GM12878 (cell line): ENCODE measurements around the gene NOTCH3. TPM values are rescaled to one million over a fixed set of nuclear protein-coding genes. Genes with fewer than 3 reads are reported as not detected.

Experiments
- ATAC-seq: fragments of 200-7000 bp; cut with Tn5 transposase; 3 replicates; pipeline ENCODE4 v1.9.1; 2020; ENCODE audit warnings: mild to moderate bottlenecking, moderate library complexity
- BruUV-seq: library from RNA; stranded (reverse); fragments of 400-500 nt; replicated peaks from 2 replicates; lab custom pipeline; 2021; lab: Mats Ljungman, UMichigan
- CTCF ChIA-PET: fragments of 300-600 bp; sonication (Branson Sonifier 250); formaldehyde crosslinking; extraction: SDS; loops from one replicate; lab custom pipeline; 2021; ENCODE audit warnings: inconsistent platforms; lab: Yijun Ruan, JAX
- POLR2A ChIA-PET: fragments of 350-600 bp; formaldehyde crosslinking; extraction: SDS; loops from one replicate; lab custom pipeline; 2021; ENCODE audit warnings: inconsistent platforms; lab: Charles Lee
- RAD21 ChIA-PET: fragments of 300-600 bp; sonication (Branson Sonifier 250); formaldehyde crosslinking; loops from one replicate; lab custom pipeline; 2023; ENCODE audit warnings: antibody characterized with exemption; ENCODE audit not compliant: unreplicated experiment; lab: Charles Lee
- SMC1A ChIA-PET: fragments of 300-600 bp; sonication (Branson Sonifier 250); formaldehyde crosslinking; loops from one replicate; lab custom pipeline; 2023; ENCODE audit not compliant: unreplicated experiment, uncharacterized antibody; lab: Charles Lee
- DNase-seq: peaks from one replicate; pipeline ENCODE4 v3.0.0-alpha.2; 2011; ENCODE audit warnings: low read depth, low spot score
- FAIRE-seq: peaks from 3 replicates; lab custom pipeline; 2011; peaks lifted over from hg19 to GRCh38; lab: Jason Lieb, UNC
- H2AFZ ChIP-seq: 2 replicates; pipeline ENCODE4 v1.6.0; 2011; ENCODE audit warnings: low read depth, low read length, control low read depth; ENCODE audit not compliant: control insufficient read depth
- H3K27ac ChIP-seq: 2 replicates; pipeline ENCODE4 v1.5.1; 2011; ENCODE audit warnings: control low read depth; ENCODE audit not compliant: control insufficient read depth, insufficient read depth
- H3K27me3 ChIP-seq, 2 experiments: replicated peaks in 1 of 2; 2 replicates each; pipeline versions ENCODE4 v1.6.0 to v1.6.1; 2011; ENCODE audit warnings: low read length in 1 of 2; ENCODE audit not compliant: control insufficient read depth in 2 of 2, insufficient read depth in 2 of 2
- H3K36me3 ChIP-seq, 2 experiments: 2 replicates each; pipeline ENCODE4 v1.5.1; 2011; ENCODE audit warnings: low read length in 1 of 2; ENCODE audit not compliant: control insufficient read depth in 2 of 2, insufficient read depth in 2 of 2
- H3K4me1 ChIP-seq: 2 replicates; pipeline ENCODE4 v1.6.1; 2011; ENCODE audit warnings: mild to moderate bottlenecking, low read length, moderate library complexity, mixed read lengths; ENCODE audit not compliant: control insufficient read depth, insufficient read depth
- H3K4me2 ChIP-seq: 2 replicates; pipeline ENCODE4 v1.6.0; 2011; ENCODE audit warnings: control low read depth; ENCODE audit not compliant: control insufficient read depth, insufficient read depth
- H3K4me3 ChIP-seq: fragments of 200-600 bp; sonication (generic); 2 replicates; pipeline ENCODE4 v1.5.1; 2016
- H3K79me2 ChIP-seq: 2 replicates; pipeline ENCODE4 v1.6.0; 2011; ENCODE audit warnings: low read length; ENCODE audit not compliant: control insufficient read depth, insufficient read depth
- H3K9ac ChIP-seq: 2 replicates; pipeline ENCODE4 v1.8.0; 2011; ENCODE audit warnings: low read length, control low read depth, mixed read lengths; ENCODE audit not compliant: control insufficient read depth, insufficient read depth
- H3K9me3 ChIP-seq: replicated peaks from 3 replicates; pipeline ENCODE4 v1.5.1; 2011; ENCODE audit warnings: mild to moderate bottlenecking, low read length; ENCODE audit not compliant: control insufficient read depth, insufficient read depth
- H4K20me1 ChIP-seq: 2 replicates; pipeline ENCODE4 v1.6.0; 2011; ENCODE audit not compliant: control insufficient read depth, insufficient read depth
- ATF3 ChIP-seq: IDR thresholded peaks from 2 replicates; pipeline ENCODE4 v1.6.1; 2011; ENCODE audit warnings: low read depth, mild to moderate bottlenecking, low read length, moderate library complexity, borderline replicate concordance; ENCODE audit errors: extremely low read depth
- BCL11A ChIP-seq: IDR thresholded peaks from 2 replicates; pipeline ENCODE4 v1.6.1; 2011; ENCODE audit warnings: low read depth, low read length
- BCLAF1 ChIP-seq: fragments of 450-650 bp; IDR thresholded peaks from 2 replicates; pipeline ENCODE4 v1.6.1; 2017; ENCODE audit warnings: antibody characterized with exemption, mild to moderate bottlenecking, moderate library complexity
- CBX5 ChIP-seq: sonication (generic); IDR thresholded peaks from 2 replicates; pipeline ENCODE4 v1.6.1; 2016; ENCODE audit warnings: low read depth, moderate library complexity, mild to moderate bottlenecking, inconsistent platforms
- CHD4 ChIP-seq: fragments of 200-600 bp; sonication (generic); IDR thresholded peaks from 2 replicates; pipeline ENCODE4 v1.6.1; 2016; ENCODE audit warnings: mild to moderate bottlenecking
- IRF3 ChIP-seq: fragments of 450-650 bp; IDR thresholded peaks from 2 replicates; pipeline ENCODE4 v1.6.1; 2014; ENCODE audit warnings: mild to moderate bottlenecking
- KLF5 ChIP-seq: fragments of 450-650 bp; IDR thresholded peaks from 2 replicates; pipeline ENCODE4 v1.6.1; 2014; ENCODE audit warnings: mild to moderate bottlenecking; ENCODE audit not compliant: partially characterized antibody
- MTA3 ChIP-seq: IDR thresholded peaks from 2 replicates; pipeline ENCODE4 v1.6.1; 2012; ENCODE audit warnings: low read length, inconsistent platforms, borderline replicate concordance
- RB1 ChIP-seq: fragments of 450-650 bp; formaldehyde crosslinking; IDR thresholded peaks from 2 replicates; pipeline ENCODE4 v1.6.1; 2017; ENCODE audit warnings: mild to moderate bottlenecking, borderline replicate concordance
- SIX5 ChIP-seq: IDR thresholded peaks from 2 replicates; pipeline ENCODE4 v1.6.1; 2011; ENCODE audit warnings: mild to moderate bottlenecking, low read depth, low read length, moderate library complexity; ENCODE audit not compliant: severe bottlenecking
- YBX1 ChIP-seq: fragments of 450-650 bp; IDR thresholded peaks from 2 replicates; pipeline ENCODE4 v1.6.1; 2016; ENCODE audit warnings: antibody characterized with exemption
- ZNF384 ChIP-seq: IDR thresholded peaks from 2 replicates; pipeline ENCODE4 v1.6.1; 2012; ENCODE audit warnings: low read depth, mild to moderate bottlenecking, low read length, improper control_type of control experiment, borderline replicate concordance
- ZNF622 ChIP-seq: fragments of 450-650 bp; IDR thresholded peaks from 2 replicates; pipeline ENCODE4 v1.6.1; 2017; ENCODE audit warnings: mild to moderate bottlenecking, inconsistent platforms
- ZZZ3 ChIP-seq: IDR thresholded peaks from 2 replicates; pipeline ENCODE4 v1.6.1; 2011; ENCODE audit warnings: low read depth; ENCODE audit not compliant: control insufficient read depth, insufficient read length
- WGBS: methylation state at CpG from one replicate; pipeline ENCODE4 v1.1.6; 2016; ENCODE audit warnings: low lambda C conversion rate; ENCODE audit not compliant: insufficient replicate concordance, insufficient coverage; ENCODE audit errors: missing lambda C conversion rate; 5-methylcytosine and 5-hydroxymethylcytosine counted together
- in situ Hi-C: fragments of 300-500 bp; cut with MboI; formaldehyde crosslinking; loops from 9 replicates; pipeline ENCODE4 v1.14.3; 2018; ENCODE audit warnings: mixed read lengths
- intact Hi-C: fragments of 100-400 bp; cut with micrococcal nuclease; formaldehyde crosslinking; loops from one replicate; pipeline ENCODE4 v1.14.2; 2022; ENCODE audit not compliant: unreplicated experiment
- polyA plus RNA-seq, 11 experiments: library from polyadenylated mRNA; depleted of rRNA in 4 of 11; unstranded in 6 of 11; stranded (reverse) in 5 of 11; fragments of >200 nt; fragmentation: Nextera tagmentation in 4 of 11; fragmentation: Illumina TruSeq in 1 of 11; extraction: Ambion mirVana in 4 of 11; extraction: Trizol in 1 of 11; gene quantifications; 1 replicate in 1 of 11; 2 replicates in 10 of 11; pipeline versions ENCODE4 v1.2.1 to v1.2.3, GENCODE V29; 2011 to 2016; ENCODE audit warnings: inconsistent platforms in 2 of 11, missing spikeins in 2 of 11, low read depth in 1 of 11
- total RNA-seq, 4 experiments: library from RNA; depleted of rRNA in 3 of 4; stranded (reverse); fragments of >200 nt in 3 of 4; fragmentation: Illumina TruSeq in 1 of 4; extraction: Trizol in 1 of 4; gene quantifications; 2 replicates each; pipeline versions ENCODE4 v1.2.1 to v1.2.3, GENCODE V29; 2013 to 2021

The NOTCH3 gene
- total and polyA plus RNA-seq, 10 of the 15 experiments (the other 5 are each of a cell fraction or from before 2014, with no cell fraction given): 0.01 to 0.42 (median 0.10) TPM; not detected in 5

- no TSS peak for BruUV-seq
- RAD21 ChIA-PET: no interaction called here
- CTCF ChIA-PET: no interaction called here
- Histone ChIP-seq H3K4me2 (no peak overlapping the region), H3K4me3 (no peak overlapping the region), H2AFZ (no peak overlapping the region), H3K79me2 (no peaks in the 10 kb centered on the region), H3K9me3 (peaks cover 2% of the 10 kb centered on the region; the same call in 2 of the 3 replicates), H3K36me3 (no peaks in the 10 kb centered on the region), H3K27ac (no peak overlapping the region), H3K9ac (no peak overlapping the region), H3K4me1 (no peaks in the 10 kb centered on the region), H3K27me3 (no peaks in the 10 kb centered on the region), H4K20me1 (no peaks in the 10 kb centered on the region)
- intact Hi-C loops: no loop called here
- SMC1A ChIA-PET: no interaction called here
- no peak for DNase-seq
- no peak for ATAC-seq
- in situ Hi-C loops: no loop called here
- no peak for FAIRE-seq
- POLR2A ChIA-PET: no interaction called here
- TF ChIP-seq IRF3: no peak
- no peak for TF ChIP-seq CBX5
- TF ChIP-seq CHD4: no peak
- no peak for TF ChIP-seq ZNF384
Observed at GRCh38 chr19:15137777-15138176, 63.0 kb downstream of the NOTCH3 start.

GRCh38 chr19:15136234-15136954 lies 64.4 kb downstream of the NOTCH3 start:
- Histone ChIP-seq H3K4me2 (no peak overlapping the region), H3K36me3 (no peaks in the 10 kb centered on the region), H2AFZ (no peak overlapping the region), H3K79me2 (no peaks in the 10 kb centered on the region), H3K4me1 (no peaks in the 10 kb centered on the region), H3K4me3 (no peak overlapping the region), H3K27ac (no peak overlapping the region), H3K9ac (no peak overlapping the region), H3K27me3 (no peaks in the 10 kb centered on the region), H3K9me3 (peaks cover 2% of the 10 kb centered on the region; the same call in 2 of the 3 replicates), H4K20me1 (no peaks in the 10 kb centered on the region)
- intact Hi-C loops (no loop called here), in situ Hi-C loops (no loop called here)
- FAIRE-seq: no peak
- 15% methylated on average over 2 of the region's 2 CpGs for WGBS
- no peak for DNase-seq
- ChIA-PET RAD21 (no interaction called here), POLR2A (no interaction called here), SMC1A (interaction anchor here (1.2 kb wide), 1 partner anchor 10 kb away, joined by 4 read pairs; no protein-coding TSS in a partner anchor), CTCF (interaction anchor here (0.8 to 1.5 kb wide), 4 partner anchors 10 to 35 kb away, joined by 3 read pairs; no protein-coding TSS in a partner anchor)
- no peak for ATAC-seq
- no TSS peak for BruUV-seq
- no peak for TF ChIP-seq BCL11A
- TF ChIP-seq ZZZ3: no peak
- TF ChIP-seq ZNF622: no peak
- TF ChIP-seq SIX5: no peak
- no peak for TF ChIP-seq RB1
- no peak for TF ChIP-seq YBX1
- no peak for TF ChIP-seq MTA3
- TF ChIP-seq BCLAF1: no peak
- TF ChIP-seq KLF5: no peak
- no peak for TF ChIP-seq ATF3
